HAP-1 (cell line): ENCODE data around the gene HOXC6.

Experiments
- DNase-seq, 2 experiments: peaks; one replicate each; pipeline ENCODE4 v3.0.0-alpha.2; 2016 to 2020; ENCODE audit warnings: low spot score in 2 of 2
- H3K27me3 ChIP-seq: fragments of 250-450 bp; sonication (Bioruptor Pico); 2 replicates; pipeline ENCODE4 v1.5.1; 2020; ENCODE audit warnings: low read depth, mild to moderate bottlenecking, moderate library complexity
- H3K36me3 ChIP-seq: fragments of 250-450 bp; sonication (Bioruptor Pico); replicated peaks from 2 replicates; pipeline ENCODE4 v1.5.1; 2020; ENCODE audit warnings: mild to moderate bottlenecking
- H3K4me1 ChIP-seq: fragments of 250-450 bp; sonication (Bioruptor Pico); 2 replicates; pipeline ENCODE4 v1.5.1; 2020; ENCODE audit warnings: mild to moderate bottlenecking
- H3K4me3 ChIP-seq: fragments of 250-450 bp; sonication (Bioruptor Pico); 2 replicates; pipeline ENCODE4 v1.5.1; 2020; ENCODE audit warnings: mild to moderate bottlenecking, moderate library complexity
- H3K9me3 ChIP-seq: fragments of 250-450 bp; sonication (Bioruptor Pico); 2 replicates; pipeline ENCODE4 v1.5.1; 2020; ENCODE audit warnings: mild to moderate bottlenecking, moderate library complexity
- in situ Hi-C: fragments of 300-500 bp; cut with MboI; formaldehyde crosslinking; loops from 3 replicates; pipeline ENCODE4 v1.14.3; 2020; ENCODE audit warnings: low sequenced_read_pairs, inconsistent platforms, mixed read lengths

Gene HOXC6

GRCh38 chr12:54046809-54047159 is 18.5 kb downstream of the HOXC6 start:
- peaks cover 2% of the 10 kb centered on the region for H3K4me1 ChIP-seq
- H3K4me3 ChIP-seq = no peak overlapping the region
- H3K9me3 ChIP-seq = no peaks in the 10 kb centered on the region
- peaks cover 93% of the 10 kb centered on the region for H3K27me3 ChIP-seq
- DNase-seq = no peak
- in situ Hi-C loops = no loop called here
- H3K36me3 ChIP-seq = no peaks in the 10 kb centered on the region

DNA sequence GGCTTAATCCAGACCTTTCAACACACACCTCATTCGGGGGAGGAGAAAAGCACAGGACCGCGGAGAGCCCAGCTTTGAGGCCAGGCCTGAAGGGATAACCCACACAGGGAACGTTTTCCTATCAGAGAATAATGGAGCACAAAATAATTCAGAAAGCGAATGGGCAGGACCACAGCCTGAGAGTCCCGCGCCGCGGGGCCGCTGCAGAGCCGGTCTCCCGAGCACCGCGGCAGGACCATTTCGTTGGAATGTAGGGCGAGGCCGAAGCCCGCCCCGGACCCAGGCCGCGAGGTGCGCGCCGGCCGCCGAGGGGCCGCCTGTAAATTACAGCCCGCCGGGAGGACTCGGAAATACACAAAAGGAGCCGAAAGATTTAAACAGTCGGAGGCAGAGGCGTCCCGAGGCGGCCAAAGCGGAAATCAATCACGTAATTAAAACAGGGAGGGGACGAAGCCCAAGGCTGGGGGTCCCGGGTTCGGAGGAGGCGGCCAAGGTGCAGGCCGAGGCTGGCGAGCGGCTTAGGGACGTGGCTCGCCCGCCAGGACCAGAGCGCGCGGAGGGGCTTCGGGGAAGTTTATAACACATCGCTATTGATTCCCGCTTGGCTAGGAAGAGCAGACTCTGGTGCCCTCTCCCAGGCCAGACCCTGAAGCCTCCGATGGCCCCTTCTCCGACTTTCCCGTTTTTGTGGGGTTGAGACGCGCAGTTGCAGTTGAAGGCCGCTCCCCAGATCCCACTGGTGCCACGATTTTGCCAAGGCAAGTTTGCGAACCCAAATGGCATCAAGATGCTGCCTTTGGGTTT is 19.1 kb downstream of the HOXC6 start:
- no peaks in the 10 kb centered on the region for H3K36me3 ChIP-seq
- peaks cover 5% of the 10 kb centered on the region for H3K4me1 ChIP-seq
- H3K4me3 ChIP-seq = no peak overlapping the region
- in situ Hi-C loops = no loop called here
- H3K9me3 ChIP-seq = no peaks in the 10 kb centered on the region
- peaks cover 94% of the 10 kb centered on the region for H3K27me3 ChIP-seq
- DNase-seq = no peak

DNA sequence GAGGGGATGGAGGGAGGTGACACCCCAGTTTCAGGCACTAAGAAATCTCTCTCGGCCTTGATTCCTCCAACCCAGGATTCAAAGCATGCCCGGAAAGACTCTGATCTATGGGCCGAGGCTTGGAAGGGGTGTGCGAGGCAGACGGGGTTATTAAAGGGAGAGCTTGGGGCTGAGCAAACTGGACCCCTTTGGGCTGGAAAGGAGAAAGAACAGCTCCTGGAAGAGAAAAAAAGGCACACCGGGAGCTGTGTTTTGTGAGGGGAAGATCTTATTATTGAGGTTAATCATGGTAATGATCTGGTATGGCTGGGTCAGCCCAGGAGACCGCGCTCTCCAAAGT is 19.7 kb downstream of the HOXC6 start:
- Histone ChIP-seq H3K4me3 (no peak overlapping the region), H3K27me3 (peaks cover 96% of the 10 kb centered on the region), H3K36me3 (no peaks in the 10 kb centered on the region), H3K9me3 (no peaks in the 10 kb centered on the region), H3K4me1 (peaks cover 5% of the 10 kb centered on the region)
- DNase-seq = no peak
- in situ Hi-C loops = no loop called here

GRCh38 chr12:54048406-54049093 is 20.3 kb downstream of the HOXC6 start:
- Histone ChIP-seq H3K4me1 (peaks cover 5% of the 10 kb centered on the region), H3K36me3 (no peaks in the 10 kb centered on the region), H3K9me3 (no peaks in the 10 kb centered on the region), H3K27me3 (peaks cover 97% of the 10 kb centered on the region), H3K4me3 (no peak overlapping the region)
- in situ Hi-C loops = no loop called here
- no peak for DNase-seq

GRCh38 chr12:54049108-54049507 is 20.9 kb downstream of the HOXC6 start:
- Histone ChIP-seq H3K27me3 (peaks cover 96% of the 10 kb centered on the region), H3K9me3 (no peaks in the 10 kb centered on the region), H3K4me3 (no peak overlapping the region), H3K4me1 (peaks cover 5% of the 10 kb centered on the region), H3K36me3 (no peaks in the 10 kb centered on the region)
- in situ Hi-C loops = no loop called here
- no peak for DNase-seq

GRCh38 chr12:54050482-54050810 is 22.2 kb downstream of the HOXC6 start:
- in situ Hi-C loops = no loop called here
- H3K36me3 ChIP-seq = no peaks in the 10 kb centered on the region
- no peaks in the 10 kb centered on the region for H3K9me3 ChIP-seq
- no peak overlapping the region for H3K4me3 ChIP-seq
- peaks cover 9% of the 10 kb centered on the region for H3K4me1 ChIP-seq
- peaks cover 82% of the 10 kb centered on the region for H3K27me3 ChIP-seq
- no peak for DNase-seq

GRCh38 chr12:54051026-54051842 is 23.0 kb downstream of the HOXC6 start:
- Histone ChIP-seq H3K9me3 (no peaks in the 10 kb centered on the region), H3K27me3 (peaks cover 75% of the 10 kb centered on the region), H3K36me3 (no peaks in the 10 kb centered on the region), H3K4me1 (peaks cover 9% of the 10 kb centered on the region), H3K4me3 (no peak overlapping the region)
- in situ Hi-C loops = no loop called here
- DNase-seq = no peak

- H3K4me1 ChIP-seq = peaks cover 9% of the 10 kb centered on the region
- peak; percentile 22 to 54 for DNase-seq
- in situ Hi-C loops = no loop called here
- no peak overlapping the region for H3K4me3 ChIP-seq
- peaks cover 67% of the 10 kb centered on the region for H3K27me3 ChIP-seq
- H3K9me3 ChIP-seq = no peaks in the 10 kb centered on the region
- no peaks in the 10 kb centered on the region for H3K36me3 ChIP-seq
Observed at GRCh38 chr12:54051874-54052437, 23.7 kb downstream of the HOXC6 start.

DNA sequence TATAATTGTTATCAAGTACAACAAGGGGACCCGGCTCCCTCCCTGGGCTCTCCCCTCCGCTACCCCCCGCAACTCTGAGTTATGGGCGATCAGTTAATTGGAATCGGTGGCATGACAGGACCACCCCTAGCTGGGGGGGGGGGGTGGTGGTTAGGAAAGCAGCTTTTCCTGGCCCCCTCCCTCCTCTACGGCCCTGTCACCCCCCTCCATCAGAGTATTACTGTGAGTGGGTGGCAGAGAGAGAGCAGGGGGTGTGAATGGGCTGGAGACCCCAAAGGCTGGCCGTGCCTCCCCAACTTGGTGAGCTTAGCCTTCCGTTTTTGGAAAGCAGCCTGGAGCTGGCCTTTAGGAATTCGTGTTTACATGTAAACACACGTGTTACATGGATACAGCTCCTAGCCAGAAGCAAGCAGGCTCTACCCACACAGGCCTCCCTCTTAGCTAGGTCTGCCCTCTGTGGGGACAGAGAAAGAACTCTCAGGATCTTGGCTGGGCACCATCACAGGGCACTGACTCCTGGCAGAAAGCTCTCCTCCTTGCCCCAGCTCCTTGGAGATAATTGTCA is 24.3 kb downstream of the HOXC6 start:
- Histone ChIP-seq H3K4me1 (peaks cover 9% of the 10 kb centered on the region), H3K36me3 (no peaks in the 10 kb centered on the region), H3K9me3 (no peaks in the 10 kb centered on the region), H3K27me3 (peaks cover 65% of the 10 kb centered on the region), H3K4me3 (no peak overlapping the region)
- in situ Hi-C loops = no loop called here
- no peak for DNase-seq

DNA sequence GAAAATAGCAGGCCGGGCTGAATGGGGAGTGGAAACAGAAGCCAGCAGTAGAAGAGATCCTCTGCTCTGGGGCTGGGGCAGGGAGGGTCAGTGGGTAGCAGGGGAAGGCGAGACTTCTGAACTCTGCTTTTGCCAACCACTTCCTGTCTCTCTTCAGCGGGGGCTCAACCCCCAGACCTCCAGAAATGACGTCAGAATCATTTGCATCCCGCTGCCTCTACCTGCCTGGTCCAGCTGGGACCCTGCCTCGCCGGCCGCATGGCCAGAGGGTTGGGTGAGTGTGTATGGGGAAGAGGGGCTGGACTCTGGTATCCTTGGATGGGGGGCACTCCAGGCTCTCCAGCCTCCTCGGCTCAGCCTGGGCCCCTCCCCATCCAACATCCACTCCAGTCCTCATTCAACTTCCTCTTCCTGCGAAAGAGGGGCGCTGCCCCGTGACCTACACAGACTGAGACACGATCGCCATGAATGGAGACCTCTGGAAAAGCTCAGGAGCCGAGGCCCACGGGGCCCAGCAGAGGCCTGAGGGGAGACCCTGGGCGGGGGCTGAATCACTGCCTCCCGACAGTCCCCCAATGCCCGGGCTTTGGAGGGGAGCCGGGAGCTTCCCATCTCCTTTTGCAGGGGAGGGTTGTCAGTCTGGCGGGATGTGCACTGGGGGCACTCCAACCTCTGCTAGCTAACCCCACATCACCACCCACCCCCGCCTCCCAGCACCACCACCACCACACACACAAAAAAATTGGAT is 24.9 kb downstream of the HOXC6 start:
- peaks cover 65% of the 10 kb centered on the region for H3K27me3 ChIP-seq

DNA sequence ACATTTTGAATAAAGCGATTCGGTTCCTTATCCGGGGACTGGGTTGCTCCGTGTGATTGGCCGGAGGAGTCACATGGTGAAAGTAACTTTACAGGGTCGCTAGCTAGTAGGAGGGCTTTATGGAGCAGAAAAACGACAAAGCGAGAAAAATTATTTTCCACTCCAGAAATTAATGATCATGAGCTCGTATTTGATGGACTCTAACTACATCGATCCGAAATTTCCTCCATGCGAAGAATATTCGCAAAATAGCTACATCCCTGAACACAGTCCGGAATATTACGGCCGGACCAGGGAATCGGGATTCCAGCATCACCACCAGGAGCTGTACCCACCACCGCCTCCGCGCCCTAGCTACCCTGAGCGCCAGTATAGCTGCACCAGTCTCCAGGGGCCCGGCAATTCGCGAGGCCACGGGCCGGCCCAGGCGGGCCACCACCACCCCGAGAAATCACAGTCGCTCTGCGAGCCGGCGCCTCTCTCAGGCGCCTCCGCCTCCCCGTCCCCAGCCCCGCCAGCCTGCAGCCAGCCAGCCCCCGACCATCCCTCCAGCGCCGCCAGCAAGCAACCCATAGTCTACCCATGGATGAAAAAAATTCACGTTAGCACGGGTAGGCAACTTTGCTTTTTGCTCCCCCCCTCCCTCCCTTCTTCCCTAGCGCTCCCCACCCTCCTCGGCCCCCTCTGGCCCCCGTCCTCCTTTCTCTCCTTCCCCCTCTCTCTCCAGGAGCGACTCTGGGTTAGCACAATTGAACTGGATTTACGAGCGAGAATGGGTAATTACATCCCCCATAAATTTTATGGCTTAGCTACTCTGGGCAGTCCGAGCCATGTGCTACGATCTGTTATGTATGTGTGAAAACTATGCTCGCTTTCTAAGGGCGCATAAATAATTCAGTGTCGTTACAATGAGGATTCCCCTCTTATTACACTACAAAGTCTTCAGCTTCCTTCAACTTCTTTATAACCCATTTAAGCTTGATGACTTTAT is 25.8 kb downstream of the HOXC6 start, which contains the start of gene HOXC4:
HOXC4 (plus strand) TSS at position 85 of the 991 bp plus-strand sequence; CDS start at position 173, 88 bp downstream.
- peaks cover 9% of the 10 kb centered on the region for H3K4me1 ChIP-seq
- H3K36me3 ChIP-seq = no peaks in the 10 kb centered on the region
- H3K27me3 ChIP-seq = peaks cover 65% of the 10 kb centered on the region
- in situ Hi-C loops = no loop called here
- H3K9me3 ChIP-seq = no peaks in the 10 kb centered on the region
- no peak within 1 kb of the TSS for H3K4me3 ChIP-seq
- DNase-seq = peak; percentile 43 to 72

More for the DNA sequence above, 24.9 kb downstream of the HOXC6 start:
- H3K9me3 ChIP-seq = no peaks in the 10 kb centered on the region
- in situ Hi-C loops = no loop called here
- no peaks in the 10 kb centered on the region for H3K36me3 ChIP-seq
- H3K4me1 ChIP-seq = peaks cover 9% of the 10 kb centered on the region
- no peak for DNase-seq
- no peak overlapping the region for H3K4me3 ChIP-seq

- Histone ChIP-seq H3K4me3 (no peak overlapping the region), H3K9me3 (no peaks in the 10 kb centered on the region), H3K27me3 (peaks cover 62% of the 10 kb centered on the region), H3K4me1 (peaks cover 9% of the 10 kb centered on the region), H3K36me3 (no peaks in the 10 kb centered on the region)
- in situ Hi-C loops = no loop called here
- DNase-seq = no peak
Observed at GRCh38 chr12:54054742-54055194, 26.5 kb downstream of the HOXC6 start.
